Keratinocyte (primary cell): ENCODE measurements around the gene LDB1. TPM values are rescaled to one million over a fixed set of nuclear protein-coding genes. Genes with fewer than 3 reads are reported as not detected.

Experiments
- DNase-seq: peaks from one replicate; pipeline ENCODE4 v3.0.0-alpha.2; 2011; ENCODE audit warnings: low read depth, missing footprints, low spot score
- FAIRE-seq: peaks from 2 replicates; lab custom pipeline; 2011; peaks lifted over from hg19 to GRCh38; lab: Jason Lieb, UNC
- H2AFZ ChIP-seq: 2 replicates; pipeline ENCODE4 v1.6.0; 2012; ENCODE audit warnings: low read length, control low read depth, inconsistent platforms; ENCODE audit not compliant: control insufficient read depth
- H3K27ac ChIP-seq: 2 replicates; pipeline ENCODE4 v1.5.1; 2011; ENCODE audit warnings: low read length; ENCODE audit not compliant: control insufficient read depth, insufficient read depth
- H3K27me3 ChIP-seq: 3 replicates; pipeline ENCODE4 v1.6.0; 2011; ENCODE audit warnings: low read length; ENCODE audit not compliant: control insufficient read depth, insufficient read depth; ENCODE audit errors: extremely low read depth
- H3K36me3 ChIP-seq, 2 experiments: 2 replicates in 1 of 2; 3 replicates in 1 of 2; pipeline ENCODE4 v1.5.1; 2011; ENCODE audit warnings: low read length in 2 of 2, mild to moderate bottlenecking in 1 of 2; ENCODE audit not compliant: control insufficient read depth in 2 of 2, insufficient read depth in 2 of 2; ENCODE audit errors: extremely low read depth in 1 of 2
- H3K4me1 ChIP-seq: 3 replicates; pipeline ENCODE4 v1.5.1; 2011; ENCODE audit warnings: low read length; ENCODE audit not compliant: control insufficient read depth, insufficient read depth; ENCODE audit errors: extremely low read depth
- H3K4me2 ChIP-seq: 3 replicates; pipeline ENCODE4 v1.6.0; 2011; ENCODE audit warnings: low read depth, low read length; ENCODE audit not compliant: control insufficient read depth, insufficient read depth; ENCODE audit errors: extremely low read depth
- H3K4me3 ChIP-seq, 3 experiments: fragments of 200-600 bp in 1 of 3; sonication (generic) in 1 of 3; 2 replicates in 2 of 3; 3 replicates in 1 of 3; pipeline ENCODE4 v1.5.1; 2011 to 2016; ENCODE audit warnings: low read length in 3 of 3, mild to moderate bottlenecking in 3 of 3, control low read depth in 2 of 3, inconsistent platforms in 1 of 3, low read depth in 1 of 3, mixed read lengths in 1 of 3, mixed run types in 1 of 3, moderate library complexity in 1 of 3; ENCODE audit not compliant: control insufficient read depth in 2 of 3, insufficient read depth in 2 of 3; ENCODE audit errors: extremely low read depth in 1 of 3
- H3K79me2 ChIP-seq: 2 replicates; pipeline ENCODE4 v1.6.0; 2012; ENCODE audit warnings: low read length; ENCODE audit not compliant: control insufficient read depth, insufficient read depth
- H3K9ac ChIP-seq: 3 replicates; pipeline ENCODE4 v1.6.0; 2011; ENCODE audit warnings: low read length; ENCODE audit not compliant: control insufficient read depth, insufficient read depth; ENCODE audit errors: extremely low read depth
- H3K9me1 ChIP-seq: 3 replicates; pipeline ENCODE4 v1.6.0; 2011; ENCODE audit warnings: low read length; ENCODE audit not compliant: control insufficient read depth, insufficient read depth; ENCODE audit errors: extremely low read depth
- H3K9me3 ChIP-seq: 2 replicates; pipeline ENCODE4 v1.5.1; 2012; ENCODE audit warnings: low read depth, low read length; ENCODE audit not compliant: control insufficient read depth
- H4K20me1 ChIP-seq: 3 replicates; pipeline ENCODE4 v1.6.0; 2011; ENCODE audit warnings: low read length; ENCODE audit not compliant: control insufficient read depth, insufficient read depth; ENCODE audit errors: extremely low read depth
- CTCF ChIP-seq, 3 experiments: IDR thresholded peaks in 1 of 3; conservative IDR thresholded peaks in 1 of 3; optimal IDR thresholded peaks in 1 of 3; 2 replicates in 2 of 3; 3 replicates in 1 of 3; pipeline versions ENCODE3 to v1.5.1; 2011; ENCODE audit warnings: low read length in 3 of 3, mild to moderate bottlenecking in 3 of 3, moderate library complexity in 2 of 3, control low read depth in 1 of 3, inconsistent platforms in 1 of 3; ENCODE audit not compliant: insufficient read depth in 2 of 3; ENCODE audit errors: extremely low read depth in 1 of 3
- EZH2 ChIP-seq: IDR thresholded peaks from one replicate; pipeline ENCODE4 v1.6.1; 2012; ENCODE audit warnings: inconsistent platforms, mild to moderate bottlenecking, low read length, moderate library complexity
- dilution Hi-C: fragments of 300-500 bp; cut with MboI; formaldehyde crosslinking; loops from one replicate; pipeline ENCODE4 v1.7.0; 2020; ENCODE audit warnings: low sequenced_read_pairs; ENCODE audit not compliant: extremely low pct_ligation_motif_present
- polyA plus RNA-seq, 5 experiments: library from polyadenylated mRNA; depleted of rRNA in 3 of 5; stranded (reverse) in 3 of 5; stranded (forward) in 1 of 5; unstranded in 1 of 5; fragments of >200 nt; gene quantifications; 1 replicate in 1 of 5; 2 replicates in 3 of 5; 3 replicates in 1 of 5; pipeline versions ENCODE4 v1.2.1 to v1.2.3, GENCODE V29; 2011 to 2012; ENCODE audit warnings: missing spikeins in 2 of 5, low read depth in 1 of 5, low replicate concordance in 1 of 5

Gene LDB1
- polyA plus RNA-seq, 1 donor (not counting 4 experiments of a cell fraction or from before 2014, with no cell fraction given), result 97.3 TPM

GRCh38 chr10:102109166-102110116 is 10.7 kb downstream of the LDB1 start:
- no peak for DNase-seq
- Histone ChIP-seq H3K36me3 (peaks cover 49 to 56% of the 10 kb centered on the region in 2 experiments), H2AFZ (no peak overlapping the region), H4K20me1 (peaks cover 3% of the 10 kb centered on the region), H3K27ac (no peak overlapping the region), H3K4me1 (peaks cover 17% of the 10 kb centered on the region), H3K27me3 (no peaks in the 10 kb centered on the region), H3K4me2 (no peak overlapping the region), H3K4me3 (no peak overlapping the region), H3K9me3 (no peaks in the 10 kb centered on the region), H3K9me1 (peaks cover 6% of the 10 kb centered on the region), H3K9ac (no peak overlapping the region), H3K79me2 (peaks cover 48% of the 10 kb centered on the region)
- no peak for FAIRE-seq
- dilution Hi-C loops, result no loop called here
- TF ChIP-seq EZH2 (no peak), CTCF (optimal IDR thresholded peaks at IDR 0.05 in 1 of 3, IDR thresholded peaks at IDR 0.05 in 1 of 3, conservative IDR thresholded peaks at IDR 0.05 in 1 of 3; ENCODE audit: extremely low read depth in 1 of 3, insufficient read depth in 2 of 3, low read length in 3 of 3) (no peak)

GRCh38 chr10:102106998-102107397 is 13.2 kb downstream of the LDB1 start:
- peaks cover 6% of the 10 kb centered on the region for H3K9me1 ChIP-seq
- peaks cover under 1% of the 10 kb centered on the region for H4K20me1 ChIP-seq
- peaks cover 53 to 60% of the 10 kb centered on the region in 2 experiments for H3K36me3 ChIP-seq
- no peaks in the 10 kb centered on the region for H3K9me3 ChIP-seq
- peaks cover 24% of the 10 kb centered on the region for H3K79me2 ChIP-seq
- no peak for TF ChIP-seq CTCF (optimal IDR thresholded peaks at IDR 0.05 in 1 of 3, IDR thresholded peaks at IDR 0.05 in 1 of 3, conservative IDR thresholded peaks at IDR 0.05 in 1 of 3; ENCODE audit: extremely low read depth in 1 of 3, insufficient read depth in 2 of 3, low read length in 3 of 3)
- no peak for TF ChIP-seq EZH2
- dilution Hi-C loops, result no loop called here
- no peaks in the 10 kb centered on the region for H3K27me3 ChIP-seq
- FAIRE-seq (no peak), DNase-seq (no peak)
- H3K4me3 ChIP-seq, result no peak overlapping the region
- H3K27ac ChIP-seq, result no peak overlapping the region
- no peaks in the 10 kb centered on the region for H3K4me1 ChIP-seq
- H3K4me2 ChIP-seq, result no peak overlapping the region
- no peak overlapping the region for H3K9ac ChIP-seq
- H2AFZ ChIP-seq, result no peak overlapping the region
